HG03060 (cell line): ENCODE results near the gene TOLLIP.
"Not testable (repeated sequence)": the region's sequence is repeated elsewhere in the genome, so short reads cannot be mapped to it uniquely, and the experiment has no call there.

ENCODE experiments used
- ATAC-seq: cut with Tn5 transposase; IDR thresholded peaks from one replicate; pipeline ENCODE4 v1.9.1; 2021; ENCODE audit warnings: low read depth, moderate number of reproducible peaks; ENCODE audit not compliant: unreplicated experiment

Gene TOLLIP

DNA sequence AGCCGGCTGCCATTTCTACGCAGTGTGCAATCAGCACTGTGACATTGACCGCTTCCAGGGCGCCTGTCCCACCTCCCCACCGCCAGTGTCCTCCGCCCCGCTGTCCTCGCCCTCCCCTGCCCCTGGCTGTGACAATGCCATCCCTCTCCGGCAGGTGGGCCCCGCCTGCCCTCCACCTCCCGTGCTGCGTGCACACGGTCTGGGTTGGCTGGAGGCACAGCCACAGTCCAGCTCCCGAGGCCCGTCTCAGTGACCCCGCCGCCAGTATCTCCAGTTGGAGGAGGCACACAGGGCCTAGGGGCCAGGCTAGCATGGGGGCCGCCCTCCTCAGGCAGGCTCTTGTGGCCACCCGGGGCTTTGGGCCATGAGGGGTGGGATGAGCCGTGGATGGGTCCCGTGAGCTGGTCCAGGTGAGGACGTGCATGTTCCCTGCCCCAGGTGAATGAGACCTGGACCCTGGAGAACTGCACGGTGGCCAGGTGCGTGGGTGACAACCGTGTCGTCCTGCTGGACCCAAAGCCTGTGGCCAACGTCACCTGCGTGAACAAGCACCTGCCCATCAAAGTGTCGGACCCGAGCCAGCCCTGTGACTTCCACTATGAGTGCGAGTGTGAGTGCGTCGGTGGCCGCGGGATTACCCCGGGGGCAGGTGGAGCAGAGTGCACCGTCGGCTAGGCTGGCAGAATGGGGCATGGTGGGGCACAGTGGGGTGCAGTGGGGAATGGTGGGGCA is 56.9 kb downstream of the TOLLIP start:
- ATAC-seq: no peak

DNA sequence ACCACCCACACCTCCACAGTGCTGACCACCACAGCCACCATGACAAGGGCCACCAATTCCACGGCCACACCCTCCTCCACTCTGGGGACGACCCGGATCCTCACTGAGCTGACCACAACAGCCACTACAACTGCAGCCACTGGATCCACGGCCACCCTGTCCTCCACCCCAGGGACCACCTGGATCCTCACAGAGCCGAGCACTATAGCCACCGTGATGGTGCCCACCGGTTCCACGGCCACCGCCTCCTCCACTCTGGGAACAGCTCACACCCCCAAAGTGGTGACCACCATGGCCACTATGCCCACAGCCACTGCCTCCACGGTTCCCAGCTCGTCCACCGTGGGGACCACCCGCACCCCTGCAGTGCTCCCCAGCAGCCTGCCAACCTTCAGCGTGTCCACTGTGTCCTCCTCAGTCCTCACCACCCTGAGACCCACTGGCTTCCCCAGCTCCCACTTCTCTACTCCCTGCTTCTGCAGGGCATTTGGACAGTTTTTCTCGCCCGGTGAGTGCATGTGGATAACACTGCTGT is 58.1 kb downstream of the TOLLIP start:
- no peak for ATAC-seq

DNA sequence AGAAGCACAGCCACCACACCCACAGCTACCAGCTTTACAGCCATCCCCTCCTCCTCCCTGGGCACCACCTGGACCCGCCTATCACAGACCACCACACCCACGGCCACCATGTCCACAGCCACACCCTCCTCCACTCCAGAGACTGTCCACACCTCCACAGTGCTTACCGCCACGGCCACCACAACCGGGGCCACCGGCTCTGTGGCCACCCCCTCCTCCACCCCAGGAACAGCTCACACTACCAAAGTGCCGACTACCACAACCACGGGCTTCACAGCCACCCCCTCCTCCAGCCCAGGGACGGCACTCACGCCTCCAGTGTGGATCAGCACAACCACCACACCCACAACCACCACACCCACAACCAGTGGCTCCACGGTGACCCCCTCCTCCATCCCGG is 59.0 kb downstream of the TOLLIP start:
- not testable (repeated sequence) for ATAC-seq

DNA sequence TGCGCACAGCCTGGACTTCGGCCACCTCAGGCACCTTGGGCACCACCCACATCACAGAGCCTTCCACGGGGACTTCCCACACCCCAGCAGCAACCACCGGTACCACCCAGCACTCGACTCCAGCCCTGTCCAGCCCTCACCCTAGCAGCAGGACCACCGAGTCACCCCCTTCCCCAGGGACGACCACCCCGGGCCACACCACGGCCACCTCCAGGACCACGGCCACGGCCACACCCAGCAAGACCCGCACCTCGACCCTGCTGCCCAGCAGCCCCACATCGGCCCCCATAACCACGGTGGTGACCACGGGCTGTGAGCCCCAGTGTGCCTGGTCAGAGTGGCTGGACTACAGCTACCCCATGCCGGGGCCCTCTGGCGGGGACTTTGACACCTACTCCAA is 60.5 kb downstream of the TOLLIP start:
- ATAC-seq: not testable (repeated sequence)

DNA sequence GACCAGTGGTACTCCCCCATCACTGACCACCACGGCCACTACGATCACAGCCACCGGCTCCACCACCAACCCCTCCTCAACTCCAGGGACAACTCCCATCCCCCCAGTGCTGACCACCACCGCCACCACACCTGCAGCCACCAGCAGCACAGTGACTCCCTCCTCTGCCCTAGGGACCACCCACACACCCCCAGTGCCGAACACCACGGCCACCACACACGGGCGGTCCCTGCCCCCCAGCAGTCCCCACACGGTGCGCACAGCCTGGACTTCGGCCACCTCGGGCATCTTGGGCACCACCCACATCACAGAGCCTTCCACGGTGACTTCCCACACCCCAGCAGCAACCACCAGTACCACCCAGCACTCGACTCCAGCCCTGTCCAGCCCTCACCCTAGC is 62.4 kb downstream of the TOLLIP start:
- ATAC-seq: not testable (repeated sequence)

DNA sequence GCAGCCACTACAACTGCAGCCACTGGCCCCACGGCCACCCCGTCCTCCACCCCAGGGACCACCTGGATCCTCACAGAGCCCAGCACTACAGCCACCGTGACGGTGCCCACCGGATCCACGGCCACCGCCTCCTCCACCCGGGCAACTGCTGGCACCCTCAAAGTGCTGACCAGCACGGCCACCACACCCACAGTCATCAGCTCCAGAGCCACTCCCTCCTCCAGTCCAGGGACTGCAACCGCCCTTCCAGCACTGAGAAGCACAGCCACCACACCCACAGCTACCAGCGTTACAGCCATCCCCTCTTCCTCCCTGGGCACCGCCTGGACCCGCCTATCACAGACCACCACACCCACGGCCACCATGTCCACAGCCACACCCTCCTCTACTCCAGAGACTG is 63.1 kb downstream of the TOLLIP start:
- not testable (repeated sequence) for ATAC-seq

DNA sequence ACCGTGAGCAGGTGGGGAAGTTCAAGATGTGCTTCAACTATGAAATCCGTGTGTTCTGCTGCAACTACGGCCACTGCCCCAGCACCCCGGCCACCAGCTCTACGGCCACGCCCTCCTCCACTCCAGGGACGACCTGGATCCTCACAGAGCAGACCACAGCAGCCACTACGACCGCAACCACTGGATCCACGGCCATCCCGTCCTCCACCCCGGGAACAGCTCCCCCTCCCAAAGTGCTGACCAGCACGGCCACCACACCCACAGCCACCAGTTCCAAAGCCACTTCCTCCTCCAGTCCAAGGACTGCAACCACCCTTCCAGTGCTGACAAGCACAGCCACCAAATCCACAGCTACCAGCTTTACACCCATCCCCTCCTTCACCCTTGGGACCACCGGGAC is 63.7 kb downstream of the TOLLIP start:
- ATAC-seq: not testable (repeated sequence)

DNA sequence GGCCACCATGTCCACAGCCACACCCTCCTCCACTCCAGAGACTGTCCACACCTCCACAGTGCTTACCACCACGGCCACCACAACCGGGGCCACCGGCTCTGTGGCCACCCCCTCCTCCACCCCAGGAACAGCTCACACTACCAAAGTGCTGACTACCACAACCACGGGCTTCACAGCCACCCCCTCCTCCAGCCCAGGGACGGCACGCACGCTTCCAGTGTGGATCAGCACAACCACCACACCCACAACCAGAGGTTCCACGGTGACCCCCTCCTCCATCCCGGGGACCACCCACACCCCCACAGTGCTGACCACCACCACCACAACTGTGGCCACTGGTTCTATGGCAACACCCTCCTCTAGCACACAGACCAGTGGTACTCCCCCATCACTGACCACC is 64.9 kb downstream of the TOLLIP start:
- not testable (repeated sequence) for ATAC-seq

DNA sequence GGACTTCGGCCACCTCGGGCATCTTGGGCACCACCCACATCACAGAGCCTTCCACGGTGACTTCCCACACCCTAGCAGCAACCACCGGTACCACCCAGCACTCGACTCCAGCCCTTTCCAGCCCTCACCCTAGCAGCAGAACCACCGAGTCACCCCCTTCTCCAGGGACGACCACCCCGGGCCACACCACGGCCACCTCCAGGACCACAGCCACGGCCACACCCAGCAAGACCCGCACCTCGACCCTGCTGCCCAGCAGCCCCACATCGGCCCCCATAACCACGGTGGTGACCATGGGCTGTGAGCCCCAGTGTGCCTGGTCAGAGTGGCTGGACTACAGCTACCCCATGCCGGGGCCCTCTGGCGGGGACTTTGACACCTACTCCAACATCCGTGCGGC is 65.9 kb downstream of the TOLLIP start:
- not testable (repeated sequence) for ATAC-seq

DNA sequence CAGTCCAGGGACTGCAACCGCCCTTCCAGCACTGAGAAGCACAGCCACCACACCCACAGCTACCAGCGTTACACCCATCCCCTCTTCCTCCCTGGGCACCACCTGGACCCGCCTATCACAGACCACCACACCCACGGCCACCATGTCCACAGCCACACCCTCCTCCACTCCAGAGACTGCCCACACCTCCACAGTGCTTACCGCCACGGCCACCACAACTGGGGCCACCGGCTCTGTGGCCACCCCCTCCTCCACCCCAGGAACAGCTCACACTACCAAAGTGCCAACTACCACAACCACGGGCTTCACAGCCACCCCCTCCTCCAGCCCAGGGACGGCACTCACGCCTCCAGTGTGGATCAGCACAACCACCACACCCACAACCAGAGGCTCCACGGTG is 66.7 kb downstream of the TOLLIP start:
- not testable (repeated sequence) for ATAC-seq

DNA sequence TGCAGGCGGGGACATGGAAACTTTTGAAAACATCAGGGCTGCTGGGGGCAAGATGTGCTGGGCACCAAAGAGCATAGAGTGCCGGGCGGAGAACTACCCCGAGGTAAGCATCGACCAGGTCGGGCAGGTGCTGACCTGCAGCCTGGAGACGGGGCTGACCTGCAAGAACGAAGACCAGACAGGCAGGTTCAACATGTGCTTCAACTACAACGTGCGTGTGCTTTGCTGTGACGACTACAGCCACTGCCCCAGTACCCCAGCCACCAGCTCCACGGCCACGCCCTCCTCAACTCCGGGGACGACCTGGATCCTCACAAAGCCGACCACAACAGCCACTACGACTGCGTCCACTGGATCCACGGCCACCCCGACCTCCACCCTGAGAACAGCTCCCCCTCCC is 67.1 kb downstream of the TOLLIP start:
- no peak for ATAC-seq

DNA sequence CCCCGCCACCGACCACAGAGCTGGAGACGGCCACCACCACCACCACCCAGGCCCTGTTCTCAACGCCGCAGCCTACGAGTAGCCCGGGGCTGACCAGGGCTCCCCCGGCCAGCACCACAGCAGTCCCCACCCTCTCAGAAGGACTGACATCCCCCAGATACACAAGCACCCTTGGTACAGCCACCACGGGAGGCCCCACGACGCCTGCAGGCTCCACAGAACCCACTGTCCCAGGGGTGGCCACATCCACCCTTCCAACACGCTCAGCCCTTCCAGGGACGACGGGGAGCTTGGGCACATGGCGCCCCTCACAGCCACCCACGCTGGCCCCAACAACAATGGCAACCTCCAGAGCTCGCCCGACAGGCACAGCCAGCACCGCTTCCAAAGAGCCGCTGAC is 67.7 kb downstream of the TOLLIP start:
- ATAC-seq: no peak

DNA sequence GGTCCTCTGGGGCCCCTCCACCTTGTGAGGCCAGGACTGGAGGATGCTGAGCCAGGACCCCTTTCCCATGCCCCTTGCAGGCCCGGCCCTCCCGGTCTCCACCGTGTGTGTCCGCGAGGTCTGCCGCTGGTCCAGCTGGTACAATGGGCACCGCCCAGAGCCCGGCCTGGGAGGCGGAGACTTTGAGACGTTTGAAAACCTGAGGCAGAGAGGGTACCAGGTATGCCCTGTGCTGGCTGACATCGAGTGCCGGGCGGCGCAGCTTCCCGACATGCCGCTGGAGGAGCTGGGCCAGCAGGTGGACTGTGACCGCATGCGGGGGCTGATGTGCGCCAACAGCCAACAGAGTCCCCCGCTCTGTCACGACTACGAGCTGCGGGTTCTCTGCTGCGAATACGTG is 68.7 kb downstream of the TOLLIP start:
- no peak for ATAC-seq

DNA sequence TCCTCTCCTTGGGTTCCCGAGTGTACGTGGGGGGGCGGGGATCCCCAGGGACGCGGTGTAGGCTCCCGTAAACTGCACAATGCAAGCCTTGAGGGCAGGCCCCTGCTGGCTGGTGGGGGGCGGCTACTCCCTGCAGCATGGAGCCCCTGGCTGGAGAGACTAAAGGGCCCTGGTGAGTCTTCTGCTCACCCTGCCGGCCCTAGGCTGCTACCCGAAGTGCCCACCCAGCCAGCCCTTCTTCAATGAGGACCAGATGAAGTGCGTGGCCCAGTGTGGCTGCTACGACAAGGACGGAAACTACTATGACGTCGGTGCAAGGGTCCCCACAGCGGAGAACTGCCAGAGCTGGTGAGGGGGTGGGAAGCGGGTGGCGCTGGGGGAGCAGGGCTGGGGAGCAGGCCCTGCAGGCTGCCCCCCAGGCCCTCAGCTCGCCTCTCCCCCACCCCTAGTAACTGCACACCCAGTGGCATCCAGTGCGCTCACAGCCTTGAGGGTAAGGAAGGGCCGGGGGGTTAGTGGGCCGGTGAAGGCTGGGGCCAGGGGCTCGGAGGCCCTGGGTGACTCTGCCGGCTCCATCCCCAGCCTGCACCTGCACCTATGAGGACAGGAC is 69.7 kb downstream of the TOLLIP start:
- no peak for ATAC-seq

DNA sequence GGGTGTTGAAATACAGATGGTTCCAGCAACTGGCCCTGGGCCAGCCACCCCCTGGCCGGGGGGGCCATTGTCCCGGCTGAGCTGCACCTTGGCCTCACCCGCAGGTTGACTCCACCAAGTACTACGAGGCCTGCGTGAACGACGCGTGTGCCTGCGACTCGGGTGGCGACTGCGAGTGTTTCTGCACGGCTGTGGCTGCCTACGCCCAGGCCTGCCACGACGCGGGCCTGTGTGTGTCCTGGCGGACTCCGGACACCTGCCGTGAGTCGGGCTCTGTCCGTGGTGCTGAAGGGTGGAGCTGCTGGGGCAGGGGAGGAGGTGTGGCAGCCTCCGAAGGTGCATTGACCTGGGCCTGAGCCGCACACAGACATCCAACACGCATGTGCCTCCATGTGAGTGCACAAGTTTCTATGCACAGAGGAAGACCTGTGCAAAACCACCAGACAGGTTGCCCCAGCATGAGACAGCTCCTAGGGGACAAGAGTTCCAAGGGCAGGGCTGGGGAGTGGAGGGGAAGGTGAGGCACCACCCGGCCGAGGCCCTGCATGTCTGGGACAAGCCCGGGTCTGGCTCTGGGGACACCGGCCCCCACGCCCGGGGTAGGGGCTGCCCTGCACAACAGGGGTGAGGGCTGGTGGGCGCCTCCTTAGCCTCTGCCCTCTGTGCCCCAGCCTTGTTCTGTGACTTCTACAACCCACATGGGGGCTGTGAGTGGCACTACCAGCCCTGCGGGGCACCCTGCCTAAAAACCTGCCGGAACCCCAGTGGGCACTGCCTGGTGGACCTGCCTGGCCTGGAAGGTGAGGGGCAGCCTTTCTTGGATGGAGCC is 70.5 kb downstream of the TOLLIP start:
- no peak for ATAC-seq

DNA sequence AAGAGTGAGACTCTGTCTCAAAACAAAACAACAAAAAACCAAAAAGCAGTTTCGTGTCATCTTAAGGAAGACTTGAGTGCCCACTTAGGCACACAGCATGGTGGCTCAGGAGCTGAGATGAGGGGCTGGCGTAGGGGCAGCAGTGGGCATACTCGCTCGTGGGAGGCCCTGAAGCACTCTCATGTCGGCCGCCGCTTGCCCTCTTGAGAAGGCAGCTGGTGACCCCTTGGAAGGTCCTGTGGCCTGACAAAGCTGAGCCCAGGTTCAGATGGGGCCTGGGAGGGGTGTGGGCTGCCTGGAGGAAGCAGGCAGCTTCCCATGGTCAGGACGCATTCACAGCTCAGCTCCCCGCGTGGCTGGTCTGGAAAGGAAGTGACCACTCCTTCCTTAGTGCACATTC is 71.6 kb downstream of the TOLLIP start:
- ATAC-seq: no peak

DNA sequence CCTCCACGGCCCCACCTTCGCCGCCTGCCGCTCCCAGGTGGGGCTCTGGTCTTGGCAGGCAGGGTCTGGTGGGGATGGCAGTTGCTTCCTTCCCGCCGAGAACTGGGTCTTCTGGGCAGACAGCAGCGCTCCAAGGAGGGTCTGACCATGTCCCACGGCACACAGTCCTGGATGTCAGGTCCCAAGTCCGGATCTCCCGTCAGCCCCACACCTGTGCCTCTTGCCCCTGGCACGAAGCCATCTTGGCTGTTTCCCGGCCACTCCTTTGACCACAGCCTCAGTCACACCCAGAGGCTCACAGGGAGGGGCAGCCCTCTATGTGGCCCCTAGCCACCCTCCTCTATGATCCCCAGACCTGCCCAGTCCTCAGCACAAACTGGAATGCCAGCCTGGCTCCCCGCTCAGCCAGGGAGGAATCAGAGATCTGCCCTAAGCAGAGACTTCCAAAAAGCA is 72.3 kb downstream of the TOLLIP start:
- no peak for ATAC-seq

DNA sequence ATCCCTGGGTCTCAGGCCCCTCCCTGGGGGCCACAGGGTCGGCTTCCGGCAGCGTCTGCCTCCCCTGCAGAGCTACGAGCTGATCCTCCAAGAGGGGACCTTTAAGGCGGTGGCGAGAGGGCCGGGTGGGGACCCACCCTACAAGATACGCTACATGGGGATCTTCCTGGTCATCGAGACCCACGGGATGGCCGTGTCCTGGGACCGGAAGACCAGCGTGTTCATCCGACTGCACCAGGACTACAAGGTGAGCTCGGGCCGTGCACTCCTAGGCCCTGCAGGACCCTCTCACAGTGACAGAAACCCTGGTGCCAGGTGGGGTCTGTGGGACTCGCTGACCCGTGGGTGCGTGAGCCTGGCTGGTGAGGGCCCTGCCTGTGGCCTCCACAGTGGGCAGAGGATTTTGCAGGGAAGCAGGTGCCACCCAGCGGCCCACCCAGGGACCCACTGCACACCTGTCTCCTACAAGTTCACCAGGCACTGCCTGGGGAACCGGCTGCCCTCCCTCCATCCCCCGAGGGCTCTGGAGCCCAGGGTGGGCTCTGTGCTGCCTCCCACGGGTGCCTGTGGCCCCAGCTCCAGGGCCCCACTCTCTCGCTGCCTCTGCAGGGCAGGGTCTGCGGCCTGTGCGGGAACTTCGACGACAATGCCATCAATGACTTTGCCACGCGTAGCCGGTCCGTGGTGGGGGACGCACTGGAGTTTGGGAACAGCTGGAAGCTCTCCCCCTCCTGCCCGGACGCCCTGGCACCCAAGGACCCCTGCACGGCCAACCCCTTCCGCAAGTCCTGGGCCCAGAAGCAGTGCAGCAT is 72.9 kb downstream of the TOLLIP start:
- no peak for ATAC-seq

DNA sequence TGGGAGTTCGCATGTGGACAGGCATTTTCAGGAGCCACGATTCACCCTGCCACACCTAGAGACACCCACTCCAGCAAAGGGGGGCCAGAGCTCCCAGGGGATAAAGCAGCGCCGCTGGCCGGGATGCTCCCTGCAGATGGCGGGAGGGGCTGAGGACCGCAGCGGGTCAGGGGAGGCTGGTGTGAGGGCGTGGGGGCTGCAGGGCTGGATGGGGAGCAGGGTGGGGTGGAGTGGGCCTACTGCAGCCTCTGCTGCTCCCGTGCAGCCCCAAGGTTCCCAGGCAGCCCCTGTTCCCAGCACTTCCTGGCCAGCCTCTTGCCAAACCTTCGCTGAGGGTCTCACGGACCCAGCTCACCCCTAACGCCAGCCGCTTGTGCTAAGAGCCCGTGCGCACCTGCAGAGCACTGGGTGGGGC is 73.5 kb downstream of the TOLLIP start:
- no peak for ATAC-seq

DNA sequence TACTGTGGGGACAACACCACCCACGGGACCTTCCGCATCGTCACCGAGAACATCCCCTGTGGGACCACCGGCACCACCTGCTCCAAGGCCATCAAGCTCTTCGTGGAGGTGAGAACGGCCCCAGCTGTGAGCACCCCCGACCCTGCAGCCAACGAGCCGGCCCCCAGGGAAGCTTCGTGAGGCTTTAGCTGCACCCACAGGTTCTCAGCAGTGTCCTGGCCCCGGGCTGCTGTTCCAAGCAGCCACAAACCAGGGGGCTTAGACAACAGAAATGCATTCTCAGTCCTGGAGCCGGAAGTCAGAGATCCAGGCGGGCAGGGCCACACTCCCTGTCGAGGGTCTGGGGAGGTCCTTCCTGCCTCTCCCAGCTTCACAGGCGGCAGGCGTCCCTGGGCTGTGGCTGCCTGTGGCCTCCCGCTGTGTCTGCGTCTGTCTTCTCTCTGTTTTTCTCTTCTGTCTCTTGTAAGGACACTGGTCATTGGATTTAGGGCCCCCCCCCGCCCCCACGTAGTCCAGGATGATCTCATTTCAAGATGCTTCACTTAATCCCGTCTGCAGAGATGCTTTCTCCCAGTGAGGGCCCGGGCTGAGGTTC is 74.0 kb downstream of the TOLLIP start:
- no peak for ATAC-seq
